SK-N-SH (cell line): ENCODE measurements around the gene FOXP1. TPM values are rescaled to one million over a fixed set of nuclear protein-coding genes. Genes with fewer than 3 reads are reported as not detected.

Source experiments
- CTCF ChIA-PET: fragments of 300-600, 350-600 bp; formaldehyde crosslinking; extraction: SDS; loops from one replicate; lab custom pipeline; 2021; lab: Yijun Ruan, JAX
- POLR2A ChIA-PET: fragments of 350-600 bp; sonication (Branson Sonifier 250); formaldehyde crosslinking; extraction: SDS; loops from one replicate; lab custom pipeline; 2020; ENCODE audit warnings: antibody characterized with exemption, inconsistent platforms; lab: Yijun Ruan, JAX
- DNase-seq: peaks from one replicate; pipeline ENCODE4 v3.0.0; 2012
- H2AFZ ChIP-seq: fragments of 200-600 bp; sonication (generic); 2 replicates; pipeline ENCODE4 v1.8.1; 2016; ENCODE audit warnings: antibody characterized with exemption, mild to moderate bottlenecking, low read depth
- H3F3A ChIP-seq: fragments of 200-600 bp; sonication (generic); replicated peaks from 2 replicates; pipeline ENCODE3; 2016; ENCODE audit warnings: antibody characterized with exemption, mild to moderate bottlenecking; ENCODE audit not compliant: insufficient read depth
- H3K27ac ChIP-seq, 2 experiments: fragments of 200-500 bp in 1 of 2; fragments of 200-600 bp in 1 of 2; sonication (Bioruptor generic) in 1 of 2; sonication (generic), shearing (Covaris generic) in 1 of 2; 2 replicates each; pipeline versions ENCODE4 v1.5.1 to v1.6.1; 2014 to 2016; ENCODE audit warnings: low read depth in 2 of 2, inconsistent platforms in 1 of 2, low read length in 1 of 2, mild to moderate bottlenecking in 1 of 2, mixed read lengths in 1 of 2
- H3K27me3 ChIP-seq: fragments of 200-600 bp; sonication (generic), shearing (Covaris generic); 2 replicates; pipeline ENCODE4 v1.6.1; 2016; ENCODE audit warnings: mixed run types; ENCODE audit not compliant: insufficient read depth
- H3K36me3 ChIP-seq, 2 experiments: fragments of 200-500 bp in 1 of 2; fragments of 200-600 bp in 1 of 2; sonication (Bioruptor generic) in 1 of 2; sonication (generic) in 1 of 2; replicated peaks in 1 of 2; 2 replicates each; pipeline versions ENCODE3 to v1.5.1; 2014 to 2016; ENCODE audit warnings: low read length in 1 of 2, mild to moderate bottlenecking in 1 of 2; ENCODE audit not compliant: insufficient read depth in 2 of 2, control insufficient read depth in 1 of 2
- H3K4me1 ChIP-seq, 2 experiments: fragments of 200-500 bp in 1 of 2; fragments of 200-600 bp in 1 of 2; sonication (Bioruptor generic) in 1 of 2; sonication (generic), shearing (Covaris generic) in 1 of 2; 2 replicates each; pipeline versions ENCODE4 v1.5.1 to v1.6.1; 2014 to 2016; ENCODE audit warnings: low read depth in 1 of 2, low read length in 1 of 2, mixed run types in 1 of 2; ENCODE audit not compliant: insufficient read depth in 2 of 2, control insufficient read depth in 1 of 2
- H3K4me2 ChIP-seq: fragments of 200-600 bp; sonication (generic), shearing (Covaris generic); 2 replicates; pipeline ENCODE4 v1.6.1; 2017; ENCODE audit warnings: mixed run types
- H3K4me3 ChIP-seq, 2 experiments: fragments of 200-500 bp in 1 of 2; fragments of 200-600 bp in 1 of 2; sonication (Bioruptor generic) in 1 of 2; sonication (generic), shearing (Covaris generic) in 1 of 2; 2 replicates each; pipeline versions ENCODE4 v1.5.1 to v1.8.1; 2014 to 2016; ENCODE audit warnings: low read depth in 2 of 2, inconsistent platforms in 1 of 2, low read length in 1 of 2, mild to moderate bottlenecking in 1 of 2, mixed read lengths in 1 of 2, moderate library complexity in 1 of 2
- H3K79me2 ChIP-seq: fragments of 200-600 bp; sonication (generic); 2 replicates; pipeline ENCODE4 v1.8.1; 2017; ENCODE audit warnings: mild to moderate bottlenecking; ENCODE audit not compliant: insufficient read depth
- H3K9ac ChIP-seq: fragments of 200-600 bp; sonication (generic); 2 replicates; pipeline ENCODE4 v1.6.1; 2017; ENCODE audit warnings: mixed run types
- H3K9me2 ChIP-seq: fragments of 200-600 bp; sonication (generic); 2 replicates; pipeline ENCODE4 v1.6.1; 2017; ENCODE audit warnings: mixed run types
- H3K9me3 ChIP-seq: fragments of 200-600 bp; sonication (generic); 2 replicates; pipeline ENCODE4 v1.6.1; 2017; ENCODE audit warnings: mixed run types, mild to moderate bottlenecking, moderate library complexity
- H4K20me1 ChIP-seq: fragments of 200-600 bp; sonication (generic); 2 replicates; pipeline ENCODE4 v1.6.1; 2017; ENCODE audit warnings: mild to moderate bottlenecking, mixed run types; ENCODE audit not compliant: insufficient read depth
- EP300 ChIP-seq, 2 experiments: IDR thresholded peaks; 2 replicates each; pipeline versions ENCODE4 v1.4.0 to v1.6.1; 2012; ENCODE audit warnings: borderline replicate concordance in 1 of 2, low read depth in 1 of 2, low read length in 1 of 2
- EZH2phosphoT487 ChIP-seq: fragments of 200-600 bp; sonication (generic); IDR thresholded peaks from 2 replicates; pipeline ENCODE4 v1.6.1; 2017; ENCODE audit warnings: low read depth, mixed run types, mild to moderate bottlenecking, antibody characterized with exemption, moderate library complexity, borderline replicate concordance
- GABPA ChIP-seq: IDR thresholded peaks from 2 replicates; pipeline ENCODE4 v1.4.0; 2012; ENCODE audit warnings: low read depth, mild to moderate bottlenecking
- GATA2 ChIP-seq: sonication (generic); formaldehyde crosslinking; IDR thresholded peaks from 2 replicates; pipeline ENCODE4 v1.5.0; 2020; ENCODE audit warnings: mild to moderate bottlenecking, missing genetic modification reagents
- MAX ChIP-seq: IDR thresholded peaks from 2 replicates; pipeline ENCODE4 v1.4.0; 2012; ENCODE audit warnings: low read depth
- MEF2A ChIP-seq: IDR thresholded peaks from 2 replicates; pipeline ENCODE4 v1.4.0; 2012; ENCODE audit warnings: low read depth, borderline replicate concordance
- NRF1 ChIP-seq: IDR thresholded peaks from 2 replicates; pipeline ENCODE4 v1.6.1; 2012; ENCODE audit warnings: low read depth, mild to moderate bottlenecking, low read length
- PBX3 ChIP-seq: IDR thresholded peaks from 2 replicates; pipeline ENCODE4; 2012
- POLR2AphosphoS5 ChIP-seq: IDR thresholded peaks from 2 replicates; pipeline ENCODE4 v1.6.1; 2012; ENCODE audit warnings: low read depth, low read length
- RAD21 ChIP-seq: IDR thresholded peaks from 2 replicates; pipeline ENCODE4 v1.6.1; 2012; ENCODE audit warnings: mild to moderate bottlenecking, low read length
- RCOR1 ChIP-seq: fragments of 150-350 bp; IDR thresholded peaks from 2 replicates; pipeline ENCODE4 v1.6.1; 2017; ENCODE audit warnings: antibody characterized with exemption, low read length
- REST ChIP-seq: IDR thresholded peaks from 2 replicates; pipeline ENCODE4 v1.6.1; 2012; ENCODE audit warnings: mild to moderate bottlenecking, low read depth, low read length, moderate library complexity
- RFX5 ChIP-seq: IDR thresholded peaks from 2 replicates; pipeline ENCODE4 v1.6.1; 2012; ENCODE audit warnings: mild to moderate bottlenecking, improper control_type of control experiment, low read length
- SIN3A ChIP-seq: IDR thresholded peaks from 2 replicates; pipeline ENCODE4 v1.6.1; 2012; ENCODE audit warnings: low read depth, mild to moderate bottlenecking, low read length, moderate library complexity, borderline replicate concordance
- SMC3 ChIP-seq: IDR thresholded peaks from 2 replicates; pipeline ENCODE4 v1.6.1; 2012; ENCODE audit warnings: low read depth, low read length, improper control_type of control experiment
- TAF1 ChIP-seq: IDR thresholded peaks from 2 replicates; pipeline ENCODE4 v1.6.1; 2012; ENCODE audit warnings: low read depth, mild to moderate bottlenecking, low read length, moderate library complexity, borderline replicate concordance
- TCF12 ChIP-seq: IDR thresholded peaks from 2 replicates; pipeline ENCODE4 v1.4.0; 2012
- TEAD4 ChIP-seq: IDR thresholded peaks from 2 replicates; pipeline ENCODE4 v1.4.0; 2012; ENCODE audit warnings: mild to moderate bottlenecking, borderline replicate concordance; ENCODE audit not compliant: insufficient read depth
- USF1 ChIP-seq: IDR thresholded peaks from 2 replicates; pipeline ENCODE4 v1.4.0; 2012; ENCODE audit warnings: low read depth, borderline replicate concordance
- USF2 ChIP-seq: fragments of 150-350 bp; IDR thresholded peaks from 2 replicates; pipeline ENCODE4 v1.6.1; 2017; ENCODE audit warnings: antibody characterized with exemption, low read length, low read depth, borderline replicate concordance
- WGBS: methylation state at CpG from one replicate; pipeline ENCODE4 v1.1.6; 2017; ENCODE audit warnings: low lambda C conversion rate; 5-methylcytosine and 5-hydroxymethylcytosine counted together
- polyA plus RNA-seq, 3 experiments: library from polyadenylated mRNA; depleted of rRNA; stranded (reverse); fragments of >200 nt; gene quantifications; 2 replicates each; pipeline ENCODE4 v1.2.3, GENCODE V29; 2012

The FOXP1 gene
- polyA plus RNA-seq, 1 of the 3 experiments (the other 2 are of a cell fraction): 8.8 TPM

GRCh38 chr3:71330909-71331308 lies 252.6 kb downstream of the FOXP1 start:
- H2AFZ ChIP-seq: no peak overlapping the region
- no peak overlapping the region for H3K4me3 ChIP-seq

GRCh38 chr3:71330505-71330904 lies 253.0 kb downstream of the FOXP1 start:
- Histone ChIP-seq H3K27ac (no peak overlapping the region), H3K36me3 (peaks cover 0 to 18% of the 10 kb centered on the region in 2 experiments), H3K4me3 (no peak overlapping the region), H3K9me3 (no peaks in the 10 kb centered on the region), H3K9me2 (no peaks in the 10 kb centered on the region), H3K4me2 (no peak overlapping the region), H3F3A (no peaks in the 10 kb centered on the region), H3K79me2 (peaks cover 64% of the 10 kb centered on the region; the same call in 1 of the 2 replicates), H4K20me1 (no peaks in the 10 kb centered on the region), H3K4me1 (no peaks in the 10 kb centered on the region), H3K9ac (no peak overlapping the region), H2AFZ (no peak overlapping the region), H3K27me3 (no peaks in the 10 kb centered on the region)
- no peak for DNase-seq
- 95% methylated on average over 1 of the region's 1 CpG for WGBS
- POLR2A ChIA-PET: no interaction called here
- CTCF ChIA-PET: no interaction called here
- TF ChIP-seq MAX: no peak
- TF ChIP-seq TCF12: no peak
- TF ChIP-seq PBX3: no peak
- no peak for TF ChIP-seq NRF1
- TF ChIP-seq POLR2AphosphoS5: no peak
- TF ChIP-seq RFX5: no peak
- no peak for TF ChIP-seq RCOR1
- no peak for TF ChIP-seq GATA2 (CRISPR knock-in tag)
- TF ChIP-seq GABPA: no peak
- TF ChIP-seq EP300 (IDR thresholded peaks at IDR 0.05; ENCODE audit: borderline replicate concordance in 1 of 2, low read depth in 1 of 2, low read length in 1 of 2): no peak
- TF ChIP-seq USF1: no peak
- TF ChIP-seq SMC3: no peak
- no peak for TF ChIP-seq USF2
- TF ChIP-seq RAD21: no peak
- no peak for TF ChIP-seq SIN3A
- no peak for TF ChIP-seq REST
- no peak for TF ChIP-seq MEF2A
- no peak for TF ChIP-seq TAF1
- no peak for TF ChIP-seq TEAD4

More at GRCh38 chr3:71330909-71331308, 252.6 kb downstream of the FOXP1 start:
- ChIA-PET POLR2A (no interaction called here), CTCF (no interaction called here)
- Histone ChIP-seq H3K9ac (no peak overlapping the region), H3K27ac (no peak overlapping the region), H3K4me1 (no peaks in the 10 kb centered on the region), H3K9me3 (no peaks in the 10 kb centered on the region), H3K79me2 (peaks cover 64% of the 10 kb centered on the region; the same call in 1 of the 2 replicates), H3K36me3 (peaks cover 0 to 18% of the 10 kb centered on the region in 2 experiments), H3F3A (no peaks in the 10 kb centered on the region), H3K4me2 (no peak overlapping the region), H3K27me3 (no peaks in the 10 kb centered on the region), H4K20me1 (no peaks in the 10 kb centered on the region), H3K9me2 (no peaks in the 10 kb centered on the region)
- DNase-seq: no peak
- 97% methylated on average over 11 of the region's 18 CpGs for whole genome bisulfite sequencing
- TF ChIP-seq EZH2phosphoT487: no peak
- TF ChIP-seq USF1: no peak
- TF ChIP-seq EP300 (IDR thresholded peaks at IDR 0.05; ENCODE audit: borderline replicate concordance in 1 of 2, low read depth in 1 of 2, low read length in 1 of 2): no peak
